Thyroid gland (tissue), 4 donors: Measurements from ENCODE around the gene DCAKD.

ENCODE experiments used
- POLR2A ChIP-seq, 2 donors: fragments of 450-650 bp; IDR thresholded peaks; one replicate each; pipeline ENCODE4 v1.6.1; 2017; ENCODE audit warnings: antibody characterized with exemption in 2 of 2, mild to moderate bottlenecking in 2 of 2, moderate library complexity in 1 of 2
- TF ChIP-seq, protein P1 (sequence below), 6 experiments: fragments of 200-600 bp in 3 of 6; fragments of 450-650 bp in 3 of 6; sonication (generic) in 3 of 6; IDR thresholded peaks; one replicate each; pipeline ENCODE4 v1.5.1; 2016 to 2019; ENCODE audit warnings: antibody characterized with exemption in 6 of 6, mild to moderate bottlenecking in 2 of 6, inconsistent platforms in 1 of 6, moderate library complexity in 1 of 6

DNA sequence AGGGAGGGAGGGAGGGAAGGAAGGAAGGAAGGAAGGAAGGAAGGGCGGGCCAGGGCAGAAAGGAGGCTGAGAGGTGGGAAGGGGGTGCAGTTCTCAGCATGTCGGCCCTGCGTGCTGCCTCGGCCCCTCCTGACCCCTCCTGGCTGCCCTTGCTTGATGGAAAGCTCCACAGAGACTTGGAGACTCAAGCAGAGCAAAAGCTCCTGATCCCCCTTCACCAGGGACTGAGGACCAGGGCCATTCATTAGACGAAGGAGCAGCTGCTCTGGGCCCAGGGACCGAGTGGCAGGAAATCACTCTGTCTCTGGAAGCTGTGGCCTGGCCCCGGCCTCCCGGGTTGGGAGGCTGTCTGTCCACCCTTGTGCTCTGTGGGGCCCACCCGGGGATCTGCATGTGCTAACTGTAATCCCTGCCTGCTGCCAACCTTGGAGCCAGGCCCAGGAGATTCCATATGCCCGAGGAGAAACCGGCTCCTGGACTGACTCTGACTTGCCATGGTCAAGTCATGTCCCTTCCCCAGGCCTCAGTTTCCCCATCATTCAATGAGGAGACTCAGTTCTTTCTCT, 55.9 kb downstream of the DCAKD start:
- TF ChIP-seq POLR2A (IDR thresholded peaks at IDR 0.05): no peak
- TF ChIP-seq, protein P1, sequence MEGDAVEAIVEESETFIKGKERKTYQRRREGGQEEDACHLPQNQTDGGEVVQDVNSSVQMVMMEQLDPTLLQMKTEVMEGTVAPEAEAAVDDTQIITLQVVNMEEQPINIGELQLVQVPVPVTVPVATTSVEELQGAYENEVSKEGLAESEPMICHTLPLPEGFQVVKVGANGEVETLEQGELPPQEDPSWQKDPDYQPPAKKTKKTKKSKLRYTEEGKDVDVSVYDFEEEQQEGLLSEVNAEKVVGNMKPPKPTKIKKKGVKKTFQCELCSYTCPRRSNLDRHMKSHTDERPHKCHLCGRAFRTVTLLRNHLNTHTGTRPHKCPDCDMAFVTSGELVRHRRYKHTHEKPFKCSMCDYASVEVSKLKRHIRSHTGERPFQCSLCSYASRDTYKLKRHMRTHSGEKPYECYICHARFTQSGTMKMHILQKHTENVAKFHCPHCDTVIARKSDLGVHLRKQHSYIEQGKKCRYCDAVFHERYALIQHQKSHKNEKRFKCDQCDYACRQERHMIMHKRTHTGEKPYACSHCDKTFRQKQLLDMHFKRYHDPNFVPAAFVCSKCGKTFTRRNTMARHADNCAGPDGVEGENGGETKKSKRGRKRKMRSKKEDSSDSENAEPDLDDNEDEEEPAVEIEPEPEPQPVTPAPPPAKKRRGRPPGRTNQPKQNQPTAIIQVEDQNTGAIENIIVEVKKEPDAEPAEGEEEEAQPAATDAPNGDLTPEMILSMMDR (IDR thresholded peaks at IDR 0.05): no peak
